T-cell (primary cell): Measurements from ENCODE around the gene DUSP28. TPM values are rescaled to one million over a fixed set of nuclear protein-coding genes. Genes with fewer than 3 reads are reported as not detected.
"Not testable (repeated sequence)": the region's sequence is repeated elsewhere in the genome, so short reads cannot be mapped to it uniquely, and the experiment has no call there.

Experiments used
- ATAC-seq, 4 experiments: fragments of 200-7000 bp in 3 of 4; fragments of 150-1000 bp in 1 of 4; cut with Tn5 transposase; replicated peaks in 1 of 4; 1 replicate in 3 of 4; 2 replicates in 1 of 4; pipeline ENCODE4 v1.10.0; 2021; ENCODE audit warnings: moderate library complexity in 3 of 4, mild to moderate bottlenecking in 2 of 4, moderate number of reproducible peaks in 1 of 4
- CTCF ChIA-PET, 2 donors: fragments of 300-600 bp; sonication (Branson Sonifier 250); formaldehyde crosslinking; loops; one replicate each; lab custom pipeline; 2022; ENCODE audit warnings: antibody characterized with exemption in 2 of 2; lab: Charles Lee
- POLR2A ChIA-PET, 2 donors: fragments of 300-600 bp; sonication (Branson Sonifier 250); formaldehyde crosslinking; loops; one replicate each; lab custom pipeline; 2022; ENCODE audit warnings: antibody characterized with exemption in 2 of 2; lab: Charles Lee
- DNase-seq, 35 experiments: peaks; one replicate each; pipeline versions ENCODE4 v3.0.0 to v3.0.0-alpha.2; 2013 to 2023
- H3K27ac ChIP-seq: one replicate; pipeline ENCODE4 v1.5.1; 2013; ENCODE audit warnings: low read length
- H3K27me3 ChIP-seq, 2 experiments: replicated peaks in 1 of 2; 1 replicate in 1 of 2; 2 replicates in 1 of 2; pipeline versions ENCODE4 v1.6.1 to v1.7.0; 2013; ENCODE audit warnings: low read length in 1 of 2, mixed read lengths in 1 of 2; ENCODE audit not compliant: control insufficient read depth in 2 of 2, insufficient read depth in 2 of 2; ENCODE audit errors: extremely low read depth in 1 of 2
- H3K36me3 ChIP-seq, 2 donors: 1 replicate in 1 of 2; 2 replicates in 1 of 2; pipeline versions ENCODE4 v1.6.1 to v1.7.0; 2013; ENCODE audit warnings: low read length in 1 of 2; ENCODE audit not compliant: control insufficient read depth in 2 of 2, insufficient read depth in 1 of 2; ENCODE audit errors: extremely low read depth in 1 of 2
- H3K4me1 ChIP-seq, 2 experiments: 1 replicate in 1 of 2; 2 replicates in 1 of 2; pipeline versions ENCODE4 v1.6.1 to v1.7.0; 2013; ENCODE audit warnings: low read length in 2 of 2, mixed read lengths in 1 of 2; ENCODE audit not compliant: insufficient read depth in 2 of 2, control insufficient read depth in 1 of 2; ENCODE audit errors: extremely low read depth in 1 of 2
- H3K4me3 ChIP-seq, 2 donors: 1 replicate in 1 of 2; 2 replicates in 1 of 2; pipeline versions ENCODE4 v1.5.1 to v1.7.0; 2013; ENCODE audit warnings: mild to moderate bottlenecking in 2 of 2, low read length in 1 of 2, moderate library complexity in 1 of 2; ENCODE audit not compliant: control insufficient read depth in 1 of 2; ENCODE audit errors: extremely low read depth in 1 of 2
- H3K9me3 ChIP-seq: 2 replicates; pipeline ENCODE4 v1.7.0; 2013
- H3K27ac Mint-ChIP-seq, 2 donors: one replicate each; pipeline ENCODE4 v1.8.0; 2020 to 2021; ENCODE audit warnings: mild to moderate bottlenecking in 2 of 2, mixed read lengths in 2 of 2
- H3K27me3 Mint-ChIP-seq, 2 donors: one replicate each; pipeline ENCODE4 v1.8.0; 2021 to 2022; ENCODE audit warnings: mixed read lengths in 2 of 2
- H3K36me3 Mint-ChIP-seq: one replicate; pipeline ENCODE4 v1.8.0; 2021; ENCODE audit warnings: mixed read lengths
- H3K4me1 Mint-ChIP-seq, 3 donors: one replicate each; pipeline ENCODE4 v1.8.0; 2020 to 2022; ENCODE audit warnings: mixed read lengths in 3 of 3, mild to moderate bottlenecking in 1 of 3
- H3K4me3 Mint-ChIP-seq, 3 donors: one replicate each; pipeline ENCODE4 v1.8.0; 2020 to 2022; ENCODE audit warnings: mild to moderate bottlenecking in 3 of 3, mixed read lengths in 3 of 3, moderate library complexity in 3 of 3
- H3K9me3 Mint-ChIP-seq, 3 donors: one replicate each; pipeline ENCODE4 v1.8.0; 2020 to 2022; ENCODE audit warnings: mixed read lengths in 3 of 3
- WGBS: methylation state at CpG from one replicate; pipeline ENCODE4 v1.1.5; 2013; ENCODE audit warnings: missing lambda C conversion rate; ENCODE audit not compliant: insufficient coverage; 5-methylcytosine and 5-hydroxymethylcytosine counted together
- total RNA-seq, 35 experiments: library from RNA in 6 of 35; stranded (reverse) in 6 of 35; fragments of 120-200 nt in 1 of 35; gene quantifications; one replicate each; pipeline versions ENCODE4 v1.2.1 to v1.2.4 and lab custom pipeline; 2013 to 2026

Gene DUSP28
- total RNA-seq, 5 donors from 2014 or later (not counting 1 experiment from before 2014, with no cell fraction given) = 11.0 to 17.3 (median 15.4) TPM

DNA sequence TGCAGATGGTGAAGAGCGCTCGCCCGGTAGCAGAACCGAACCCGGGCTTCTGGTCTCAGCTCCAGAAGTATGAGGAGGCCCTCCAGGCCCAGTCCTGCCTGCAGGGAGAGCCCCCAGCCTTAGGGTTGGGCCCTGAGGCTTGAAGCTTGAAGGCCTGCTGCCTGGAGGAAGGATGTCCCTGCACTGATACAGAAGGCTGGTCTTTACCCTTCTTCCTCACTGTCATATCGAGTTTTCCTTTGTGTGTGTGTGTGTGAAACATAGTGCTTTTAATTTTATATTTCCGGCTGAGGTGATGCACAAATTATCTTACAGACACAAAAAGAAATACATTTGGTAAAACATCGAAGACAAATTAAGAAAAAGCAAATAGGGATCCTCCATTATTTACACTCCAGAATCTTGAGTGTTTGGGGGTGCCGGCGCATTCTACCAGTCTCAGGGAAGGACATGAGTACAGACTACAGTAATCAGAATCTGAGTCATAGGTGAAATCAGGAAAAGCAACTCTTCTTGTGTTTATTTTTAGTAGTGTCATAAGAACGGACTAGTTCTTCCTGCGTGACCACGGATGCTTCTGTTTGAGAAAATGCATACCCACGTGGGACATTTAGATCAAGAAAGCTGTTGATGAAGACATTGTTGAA is 1.3 kb downstream of the DUSP28 start:
- WGBS = 0% methylated on average over 7 of the region's 14 CpGs
- POLR2A ChIA-PET = interaction anchor here in 1 of 2 donors (0.7 to 1.3 kb wide), 3 partner anchors 18 to 63 kb away, joined by 3 to 10 read pairs (median 4); partner anchors contain the start of genes CAPN10 and GPR35
- Histone ChIP-seq H3K4me1 (peaks cover 44 to 87% of the 10 kb centered on the region in 2 experiments), H3K36me3 (peaks cover 3 to 12% of the 10 kb centered on the region in 2 donors), H3K4me3 (peak overlapping the region; percentile 65 to 71), H3K9me3 (no peaks in the 10 kb centered on the region), H3K27me3 (no peaks in the 10 kb centered on the region), H3K27ac (peak overlapping the region; percentile 70)
- Mint-ChIP-seq H3K27ac (peak overlapping the region; percentile 92 to 99), H3K4me1 (peaks cover 72 to 80% (median 79%) of the 10 kb centered on the region in 3 donors), H3K36me3 (peaks cover 17% of the 10 kb centered on the region), H3K4me3 (peak overlapping the region; percentile 80 to 87 (median 87)), H3K27me3 (no peaks in the 10 kb centered on the region), H3K9me3 (no peaks in the 10 kb centered on the region)
- CTCF ChIA-PET = interaction anchor here in 1 of 2 donors (1.0 to 1.8 kb wide), 4 partner anchors 18 to 47 kb away, joined by 3 to 10 read pairs (median 4); partner anchors contain the start of gene CAPN10
- DNase-seq (peak in 3 of 35 experiments; percentile 21 to 52 (median 39)), ATAC-seq (peak in 3 of 4 experiments; percentile 0 to 1 (median 0))

DNA sequence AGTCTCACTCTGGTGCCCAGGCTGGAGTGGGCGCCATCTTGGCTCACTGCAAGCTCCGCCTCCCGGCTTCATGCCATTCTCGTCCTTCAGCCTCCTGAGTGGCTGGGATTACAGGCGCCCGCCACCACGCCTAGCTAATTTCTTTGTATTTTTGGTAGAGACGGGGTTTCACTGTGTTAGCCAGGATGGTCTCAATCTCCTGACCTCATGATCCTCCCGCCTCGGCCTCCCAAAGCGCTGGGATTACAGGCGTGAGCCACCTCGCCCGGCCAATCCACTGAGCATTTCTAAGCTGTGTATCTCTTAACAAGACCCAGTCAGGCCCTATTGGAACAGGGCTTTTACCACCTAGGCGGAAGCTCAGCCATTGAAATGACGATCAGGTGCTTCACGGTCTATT is 3.1 kb downstream of the DUSP28 start:
- Mint-ChIP-seq H3K27ac (peak overlapping the region; percentile 98 to 99), H3K4me1 (peaks cover 75 to 79% (median 77%) of the 10 kb centered on the region in 3 donors), H3K4me3 (peak overlapping the region in 1 of 3 donors; percentile 87), H3K36me3 (peaks cover 16% of the 10 kb centered on the region)
- H3K27ac ChIP-seq, DNase-seq, H3K4me3 ChIP-seq, H3K27me3 Mint-ChIP-seq, H3K9me3 ChIP-seq, H3K9me3 Mint-ChIP-seq, H3K27me3 ChIP-seq, POLR2A ChIA-PET, ATAC-seq: not testable (repeated sequence)
- Histone ChIP-seq H3K4me1 (peaks cover 46 to 85% of the 10 kb centered on the region in 2 experiments), H3K36me3 (peaks cover 0 to 12% of the 10 kb centered on the region in 2 donors)
- WGBS = over 99% methylated on average over 16 of the region's 17 CpGs
- CTCF ChIA-PET = interaction anchor here in 1 of 2 donors (4.5 kb wide), 1 partner anchor 49 kb away, joined by 31 read pairs; no protein-coding TSS in a partner anchor

DNA sequence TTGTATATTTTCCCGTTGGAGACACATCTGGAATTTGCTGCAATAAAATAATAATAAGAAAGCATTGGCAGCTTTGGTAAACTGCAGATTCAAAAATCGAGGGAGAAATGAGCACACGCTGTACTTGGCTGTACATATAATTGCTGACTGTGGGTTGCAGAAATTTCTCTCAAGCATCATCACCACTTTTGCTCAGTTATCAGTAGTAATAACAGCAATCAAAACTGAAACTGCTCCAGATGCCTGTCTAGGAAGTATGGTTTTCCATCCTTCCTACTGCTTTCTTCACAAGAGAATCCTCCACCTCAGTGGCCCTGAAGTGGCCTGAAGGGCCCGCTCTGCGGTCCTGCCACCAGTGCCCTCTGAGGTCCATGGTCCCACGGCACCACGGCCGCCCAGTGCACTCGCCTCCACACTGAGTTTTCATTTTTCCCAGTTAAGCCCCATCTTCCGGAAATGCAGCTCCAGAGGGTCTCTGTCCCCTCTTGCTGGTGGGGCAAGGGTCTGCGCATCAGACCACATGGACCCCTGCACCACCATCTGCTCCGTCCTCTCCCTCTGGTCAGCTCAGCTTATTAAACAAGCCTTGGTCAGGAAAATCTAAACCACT is 3.9 kb downstream of the DUSP28 start:
- ATAC-seq = no peak
- H3K27ac ChIP-seq = peak overlapping the region; percentile 94
- H3K9me3 ChIP-seq = no peaks in the 10 kb centered on the region
- Mint-ChIP-seq H3K27ac (peak overlapping the region; percentile 98 to 99), H3K27me3 (no peaks in the 10 kb centered on the region), H3K4me3 (peak overlapping the region; percentile 87 to 91 (median 90)), H3K9me3 (no peaks in the 10 kb centered on the region), H3K4me1 (peaks cover 67 to 71% (median 69%) of the 10 kb centered on the region in 3 donors), H3K36me3 (peaks cover 11% of the 10 kb centered on the region)
- WGBS = 93% methylated on average over 7 of the region's 12 CpGs
- POLR2A ChIA-PET = interaction anchor here in 1 of 2 donors (2.4 kb wide), 1 partner anchor 22 kb away, joined by 15 read pairs; the partner anchor contains the start of gene CAPN10
- DNase-seq = peak in 1 of 35 experiments; percentile 0
- CTCF ChIA-PET = interaction anchor here (0.6 to 4.5 kb wide), 2 partner anchors 25 to 50 kb away, joined by 3 to 31 read pairs; no protein-coding TSS in a partner anchor
- no peaks in the 10 kb centered on the region for H3K27me3 ChIP-seq
- H3K4me3 ChIP-seq = no peak overlapping the region
- peaks cover 0 to 10% of the 10 kb centered on the region in 2 donors for H3K36me3 ChIP-seq
- H3K4me1 ChIP-seq = peaks cover 44 to 78% of the 10 kb centered on the region in 2 experiments

DNA sequence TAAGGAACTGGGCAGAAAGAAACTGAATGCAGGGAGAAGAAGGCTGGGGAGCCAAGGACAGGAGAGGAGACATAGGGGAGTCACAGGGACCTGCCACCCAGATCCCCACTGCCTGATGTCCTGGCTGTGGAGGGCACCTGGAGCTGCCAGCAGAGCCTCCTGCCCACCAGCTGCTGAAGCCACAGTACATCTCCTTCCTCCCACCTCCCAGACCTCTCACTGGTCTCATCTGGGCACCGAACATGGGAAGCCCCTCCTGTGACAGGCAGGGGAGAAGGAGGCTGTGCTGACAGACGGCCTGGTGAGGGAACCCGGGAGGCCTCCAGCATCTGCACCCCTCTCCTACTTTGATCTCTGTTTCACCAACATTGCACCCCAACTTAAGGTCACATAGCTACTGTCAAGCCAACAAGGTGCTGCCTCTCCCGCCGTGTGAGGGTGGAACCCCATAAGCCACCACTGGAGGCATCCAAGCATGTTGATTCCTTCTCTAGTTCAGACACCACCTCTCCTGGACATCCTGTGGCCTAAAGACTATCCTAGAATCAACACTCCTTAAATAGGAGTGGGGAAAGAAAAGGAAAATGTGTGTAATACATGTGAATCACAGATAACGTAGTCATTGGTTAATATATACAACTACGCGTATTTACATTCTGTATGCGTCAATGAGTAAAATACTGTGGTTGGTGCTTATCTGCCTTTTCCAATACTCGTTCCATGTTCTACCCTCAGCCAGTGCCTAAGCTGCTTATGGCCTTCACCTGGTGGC is 4.6 kb downstream of the DUSP28 start:
- peak overlapping the region; percentile 98 to 99 for H3K27ac Mint-ChIP-seq
- ChIA-PET POLR2A (interaction anchor here (0.6 to 2.4 kb wide), 2 partner anchors 22 to 26 kb away, joined by 3 to 15 read pairs; partner anchors contain the start of gene CAPN10 (in 1 of the 2)), CTCF (interaction anchor here in 1 of 2 donors (3.0 to 4.5 kb wide), 3 partner anchors 15 to 51 kb away, joined by 31 to 51 read pairs (median 31); partner anchors contain the start of gene CAPN10)
- Histone ChIP-seq H3K4me3 (peak overlapping the region; percentile 32 to 67), H3K36me3 (peaks cover 0 to 13% of the 10 kb centered on the region in 2 donors), H3K27me3 (no peaks in the 10 kb centered on the region), H3K4me1 (peaks cover 42 to 78% of the 10 kb centered on the region in 2 experiments), H3K9me3 (no peaks in the 10 kb centered on the region), H3K27ac (peak overlapping the region; percentile 94)
- ATAC-seq (no peak), DNase-seq (peak in 9 of 35 experiments; percentile 0 to 52 (median 30))
- no peaks in the 10 kb centered on the region for H3K9me3 Mint-ChIP-seq
- 33% methylated on average over 1 of the region's 10 CpGs for WGBS
- peaks cover 11% of the 10 kb centered on the region for H3K36me3 Mint-ChIP-seq
- peaks cover 65 to 71% (median 68%) of the 10 kb centered on the region in 3 donors for H3K4me1 Mint-ChIP-seq
- H3K4me3 Mint-ChIP-seq = peak overlapping the region; percentile 87 to 91 (median 90)
- H3K27me3 Mint-ChIP-seq = no peaks in the 10 kb centered on the region

DNA sequence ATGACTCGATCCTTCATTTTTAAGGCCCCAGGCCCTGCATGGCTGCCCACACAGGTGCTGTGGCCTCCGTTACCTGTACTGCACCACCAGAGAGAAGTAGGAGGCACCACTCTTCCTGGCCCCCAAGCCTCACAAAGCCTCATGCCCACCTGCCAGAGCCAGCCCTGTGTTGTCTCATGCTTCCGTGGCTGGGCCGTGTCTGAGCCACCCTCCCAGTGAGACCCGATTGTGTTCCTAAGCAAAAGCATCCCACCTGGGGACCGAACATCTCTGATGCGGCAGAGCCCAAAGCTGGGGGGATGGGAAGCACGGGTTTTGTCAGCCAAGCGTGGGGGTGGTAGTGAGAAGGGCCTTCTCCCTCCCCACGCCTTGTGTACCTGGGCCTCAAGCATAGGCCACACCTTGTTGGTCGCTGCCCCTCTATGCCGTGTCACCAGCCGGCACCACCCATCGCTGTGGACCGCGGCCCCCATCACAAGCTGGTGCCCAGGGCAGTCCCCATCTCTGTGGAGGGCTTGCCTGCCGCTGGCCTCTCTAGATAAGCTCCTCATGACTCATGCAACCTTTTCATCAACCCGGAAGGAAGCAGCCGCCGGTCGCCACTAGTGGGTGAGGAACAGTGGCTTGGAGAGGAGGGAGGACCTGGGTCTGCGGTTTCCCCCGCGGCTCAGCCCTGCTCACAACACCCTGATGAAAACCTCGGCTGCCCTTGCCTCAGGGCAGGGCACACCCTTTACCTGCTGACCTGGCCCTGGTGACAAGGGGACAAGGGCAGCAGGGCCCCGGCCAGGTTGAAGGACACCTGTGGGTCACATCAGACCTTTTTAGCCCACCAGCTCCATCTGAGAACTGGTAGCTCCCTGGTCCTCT is 5.4 kb downstream of the DUSP28 start:
- Mint-ChIP-seq H3K4me1 (peaks cover 70 to 76% (median 73%) of the 10 kb centered on the region in 3 donors), H3K27me3 (no peaks in the 10 kb centered on the region), H3K9me3 (no peaks in the 10 kb centered on the region), H3K4me3 (peak overlapping the region; percentile 87 to 91 (median 90)), H3K36me3 (peaks cover 11% of the 10 kb centered on the region), H3K27ac (peak overlapping the region; percentile 98 to 99)
- peak; percentile 78 to 94 (median 88) for DNase-seq
- Histone ChIP-seq H3K27me3 (no peaks in the 10 kb centered on the region), H3K36me3 (peaks cover 0 to 16% of the 10 kb centered on the region in 2 donors), H3K4me3 (peak overlapping the region; percentile 67 to 69), H3K4me1 (peaks cover 49 to 83% of the 10 kb centered on the region in 2 experiments), H3K27ac (peak overlapping the region; percentile 94), H3K9me3 (no peaks in the 10 kb centered on the region)
- POLR2A ChIA-PET = interaction anchor here (0.6 to 2.4 kb wide), 2 partner anchors 21 to 27 kb away, joined by 3 to 15 read pairs; partner anchors contain the start of gene CAPN10 (in 1 of the 2)
- peak; percentile 50 to 58 (median 54) for ATAC-seq
- CTCF ChIA-PET = interaction anchor here (1.0 to 4.5 kb wide), 9 partner anchors 8 to 139 kb away, joined by 3 to 51 read pairs (median 8); partner anchors contain the start of genes CAPN10 (in 2 of the 2), ANKMY1 (in 1 of the 2) and GPR35 (in 1 of the 2)
- 3% methylated on average over 17 of the region's 26 CpGs for WGBS
